Lung (tissue), 12 donors: Measurements from ENCODE around the gene CORO1C. TPM values are rescaled to one million over a fixed set of nuclear protein-coding genes. Genes with fewer than 3 reads are reported as not detected.

ENCODE experiments used
- ATAC-seq: fragments of 200-7000 bp; cut with Tn5 transposase; one replicate; pipeline ENCODE4 v1.9.1; 2020; ENCODE audit warnings: moderate number of reproducible peaks; ENCODE audit not compliant: insufficient read depth, low FRiP score
- DNase-seq, 3 donors: peaks; one replicate each; pipeline ENCODE4 v3.0.0-alpha.2; 2013 to 2017
- H3K27ac ChIP-seq, 2 donors: one replicate each; pipeline ENCODE4 v1.5.1; 2013; ENCODE audit warnings: mild to moderate bottlenecking in 2 of 2, moderate library complexity in 2 of 2, control low read depth in 1 of 2, inconsistent platforms in 1 of 2, low read depth in 1 of 2, low read length in 1 of 2
- H3K27me3 ChIP-seq, 3 donors: one replicate each; pipeline ENCODE4 v1.5.1; 2013; ENCODE audit warnings: low read length in 2 of 3; ENCODE audit not compliant: control insufficient read depth in 3 of 3, insufficient read depth in 3 of 3
- H3K36me3 ChIP-seq, 4 donors: one replicate each; pipeline ENCODE4 v1.5.1; 2013; ENCODE audit warnings: low read length in 4 of 4, mild to moderate bottlenecking in 1 of 4, moderate library complexity in 1 of 4; ENCODE audit not compliant: control insufficient read depth in 4 of 4, insufficient read depth in 4 of 4
- H3K4me1 ChIP-seq, 5 donors: one replicate each; pipeline ENCODE4 v1.5.1; 2013; ENCODE audit warnings: low read length in 5 of 5, mild to moderate bottlenecking in 2 of 5, moderate library complexity in 1 of 5; ENCODE audit not compliant: control insufficient read depth in 5 of 5, insufficient read depth in 5 of 5
- H3K4me3 ChIP-seq: one replicate; pipeline ENCODE4 v1.5.1; 2013; ENCODE audit warnings: mild to moderate bottlenecking, control low read depth, moderate library complexity
- H3K9ac ChIP-seq, 2 donors: one replicate each; pipeline ENCODE4 v1.5.1; 2013; ENCODE audit warnings: low read length in 2 of 2, control low read depth in 1 of 2; ENCODE audit not compliant: insufficient read depth in 1 of 2
- H3K9me3 ChIP-seq, 4 donors: one replicate each; pipeline ENCODE4 v1.5.1; 2013; ENCODE audit warnings: low read length in 3 of 4, mild to moderate bottlenecking in 1 of 4, moderate library complexity in 1 of 4; ENCODE audit not compliant: control insufficient read depth in 4 of 4, insufficient read depth in 3 of 4
- CTCF ChIP-seq: IDR thresholded peaks from 2 replicates; pipeline ENCODE4 v1.5.1; 2012; ENCODE audit warnings: mild to moderate bottlenecking; ENCODE audit errors: control extremely low read depth, extremely low read depth
- WGBS, 2 donors: extraction: QIAGEN DNeasy Blood & Tissue Kit; methylation state at CpG; one replicate each; pipeline ENCODE4 v1.1.7; 2013; 5-methylcytosine and 5-hydroxymethylcytosine counted together
- polyA plus RNA-seq, 2 donors: library from polyadenylated mRNA; stranded (reverse); fragments of 200-250 nt; gene quantifications; one replicate each; pipeline ENCODE4 v1.2.1, GENCODE V29; 2013
- total RNA-seq, 2 donors: library from RNA; depleted of rRNA in 1 of 2; stranded (reverse); fragments of >200 nt in 1 of 2; gene quantifications; one replicate each; pipeline ENCODE4 v1.2.1, GENCODE V29; 2014 to 2021
- donor health status: control.
- donor health status: control.
- donor health status: Bipolar disorder and iron deficiency.
- donor health status: healthy.
- donor health status: DM: yes; HTN: yes; CAD: no.

The CORO1C gene
- total and polyA plus RNA-seq, 4 donors: 36.4 to 227 (median 105) TPM

- WGBS, 2 donors: 92 to 94% methylated on average over 6 of the region's 6 CpGs
- H3K4me3 ChIP-seq: no peak overlapping the region
- peak overlapping the region in 1 of 2 donors; percentile 98 for H3K27ac ChIP-seq
- ATAC-seq (no peak), DNase-seq (no peak)
- H3K36me3 ChIP-seq: peaks cover 0 to 6% (median 4%) of the 10 kb centered on the region in 4 donors
- H3K9me3 ChIP-seq: no peaks in the 10 kb centered on the region
- H3K9ac ChIP-seq: no peak overlapping the region
- H3K27me3 ChIP-seq: no peaks in the 10 kb centered on the region
- peaks cover 19 to 52% (median 31%) of the 10 kb centered on the region in 5 donors for H3K4me1 ChIP-seq
- no peak for TF ChIP-seq CTCF
Observed at GRCh38 chr12:108693186-108693730, 38.1 kb downstream of the CORO1C start.

DNA sequence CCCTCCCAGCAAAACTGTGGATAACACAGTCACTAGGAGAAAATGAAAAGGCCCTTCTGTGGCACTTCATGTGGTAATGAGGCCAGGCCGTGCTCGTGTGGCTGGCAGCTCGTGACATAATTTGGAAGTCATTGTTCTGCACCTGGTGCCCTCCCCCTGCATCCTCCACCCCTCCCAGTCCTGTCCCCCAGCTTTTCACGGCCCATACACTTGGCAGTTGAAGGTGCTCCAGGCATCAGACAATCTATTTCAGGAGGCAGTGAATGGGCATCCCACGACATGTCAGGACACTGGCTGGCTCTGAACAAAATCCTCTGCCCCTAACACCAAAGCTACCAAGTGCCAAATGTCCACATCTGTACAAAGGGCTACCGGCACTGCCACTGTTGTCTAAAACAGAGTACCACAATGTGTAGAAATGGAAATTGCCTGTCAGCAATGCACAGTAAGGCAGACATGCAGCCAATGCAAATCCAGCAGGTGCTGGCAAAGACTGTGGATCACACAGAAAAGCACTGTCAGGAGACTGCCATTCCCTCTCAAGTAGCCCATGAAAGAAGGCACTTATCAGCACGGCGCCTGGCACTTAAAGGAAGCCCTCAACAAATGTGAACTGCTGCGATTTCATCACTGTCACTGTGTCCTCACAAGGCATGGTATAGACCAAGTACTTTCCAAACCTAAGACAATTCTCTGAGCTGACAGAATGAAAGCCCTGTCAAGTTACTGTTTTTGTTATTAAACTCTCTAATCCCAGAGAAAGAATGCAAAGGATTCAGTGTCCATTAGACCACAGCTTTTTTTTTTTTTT, 39.1 kb downstream of the CORO1C start:
- Histone ChIP-seq H3K4me1 (peaks cover 17 to 52% (median 28%) of the 10 kb centered on the region in 5 donors), H3K27me3 (no peaks in the 10 kb centered on the region), H3K9me3 (no peaks in the 10 kb centered on the region), H3K9ac (peak overlapping the region in 1 of 2 donors; percentile 76), H3K36me3 (peaks cover 0 to 4% (median 0%) of the 10 kb centered on the region in 4 donors), H3K4me3 (no peak overlapping the region), H3K27ac (peak overlapping the region; percentile 96 to 98)
- peak; percentile 5 for ATAC-seq
- TF ChIP-seq CTCF: no peak
- DNase-seq: peak; percentile 36 to 65 (median 61)
- WGBS, 2 donors: 12 to 13% methylated on average over 9 of the region's 9 CpGs

DNA sequence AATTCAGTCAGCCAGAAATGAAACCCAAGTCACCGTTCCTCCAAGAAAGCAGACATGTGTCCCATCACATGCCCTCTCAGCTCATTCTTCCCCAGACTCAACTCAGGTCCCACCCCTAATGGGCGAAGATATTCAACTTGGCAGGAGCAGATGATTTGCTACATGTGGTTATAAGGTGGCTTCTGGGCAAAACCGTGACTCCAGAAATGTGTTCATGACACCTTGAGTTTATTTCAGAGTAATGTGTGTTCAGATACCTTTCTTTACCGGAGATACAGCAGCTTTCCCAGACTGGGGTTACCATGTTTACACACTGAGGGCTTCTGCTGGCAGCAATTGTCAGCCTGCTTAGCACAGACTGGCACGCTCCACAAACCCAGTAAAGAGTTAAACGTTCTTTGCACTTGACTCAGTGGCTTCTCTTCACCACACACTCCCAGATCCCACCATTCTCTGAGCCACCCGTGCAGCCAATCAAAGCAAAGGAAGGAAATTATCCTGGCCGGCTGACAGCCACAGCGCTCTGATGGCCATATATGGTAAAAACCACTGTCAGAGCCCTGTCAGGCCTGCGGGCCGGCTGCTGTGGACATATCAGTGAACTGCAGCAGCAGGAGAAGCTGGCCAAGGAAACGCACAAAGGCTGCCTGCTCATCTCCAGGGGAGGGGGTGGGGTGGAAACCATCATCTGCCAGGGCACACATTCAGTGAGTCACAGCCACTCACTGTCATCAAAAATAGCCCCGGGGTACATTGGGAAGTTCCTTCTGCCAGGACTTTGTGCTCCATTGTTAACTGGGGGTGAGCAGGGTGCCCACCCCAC, 39.9 kb downstream of the CORO1C start:
- H3K27me3 ChIP-seq: no peaks in the 10 kb centered on the region
- peak overlapping the region in 1 of 2 donors; percentile 76 for H3K9ac ChIP-seq
- H3K27ac ChIP-seq: peak overlapping the region; percentile 96 to 98
- no peak for TF ChIP-seq CTCF
- DNase-seq (peak; percentile 98 to 99 (median 99)), ATAC-seq (peak; percentile 89)
- 3 to 7% methylated on average over 13 of the region's 13 CpGs for WGBS, 2 donors
- H3K4me3 ChIP-seq: no peak overlapping the region
- peaks cover 21 to 47% (median 27%) of the 10 kb centered on the region in 5 donors for H3K4me1 ChIP-seq
- no peaks in the 10 kb centered on the region for H3K9me3 ChIP-seq
- peaks cover 0 to 4% (median 0%) of the 10 kb centered on the region in 4 donors for H3K36me3 ChIP-seq
